Occipital lobe (tissue), 2 donors: ENCODE results near the gene PCNP. TPM values are rescaled to one million over a fixed set of nuclear protein-coding genes. Genes with fewer than 3 reads are reported as not detected.
A peak's percentile ranks its signal among the peaks of the same experiment; 100 is the strongest.
"Not testable (repeated sequence)": the region's sequence is repeated elsewhere in the genome, so short reads cannot be mapped to it uniquely, and the experiment has no call there.

ENCODE experiments used
- DNase-seq: peaks from one replicate; lab custom pipeline; 2025; lab: John Stamatoyannopoulos, UW
- total RNA-seq: library from RNA; depleted of rRNA; stranded (reverse); fragments of >200 nt; gene quantifications from one replicate; pipeline ENCODE4 v1.2.3, GENCODE V29; 2014

The PCNP gene
- 130 TPM for total RNA-seq

- peak; percentile 98 for DNase-seq
Observed at GRCh38 chr3:101573449-101574387, at the start of gene PCNP. Gene PCNP (plus strand): TSS chr3:101574180. CDS start chr3:101574216, 36 bp downstream.

- no peak for DNase-seq
Observed at GRCh38 chr3:101527441-101527840, 46.5 kb upstream of the PCNP start.

- DNase-seq: no peak
Observed at GRCh38 chr3:101527906-101528305, 46.1 kb upstream of the PCNP start.

- no peak for DNase-seq
Observed at GRCh38 chr3:101529816-101530685, 43.9 kb upstream of the PCNP start.

GRCh38 chr3:101530686-101531047, 43.3 kb upstream of the PCNP start:
- DNase-seq: no peak

GRCh38 chr3:101531473-101532086, 42.4 kb upstream of the PCNP start:
- DNase-seq: no peak

GRCh38 chr3:101532783-101533602, 41.0 kb upstream of the PCNP start:
- DNase-seq: no peak

GRCh38 chr3:101533603-101533968, 40.4 kb upstream of the PCNP start:
- no peak for DNase-seq

GRCh38 chr3:101535221-101535620, 38.8 kb upstream of the PCNP start:
- DNase-seq: no peak

GRCh38 chr3:101536266-101536665, 37.7 kb upstream of the PCNP start:
- no peak for DNase-seq

GRCh38 chr3:101536955-101537354, 37.0 kb upstream of the PCNP start:
- DNase-seq: not testable (repeated sequence)

- no peak for DNase-seq
Observed at GRCh38 chr3:101542957-101543356, 31.0 kb upstream of the PCNP start.

- no peak for DNase-seq
Observed at GRCh38 chr3:101544161-101544850, 29.7 kb upstream of the PCNP start.

GRCh38 chr3:101548527-101549105, 25.4 kb upstream of the PCNP start:
- no peak for DNase-seq

GRCh38 chr3:101549473-101549872, 24.5 kb upstream of the PCNP start:
- DNase-seq: no peak

GRCh38 chr3:101551359-101552081, 22.5 kb upstream of the PCNP start:
- not testable (repeated sequence) for DNase-seq

- not testable (repeated sequence) for DNase-seq
Observed at GRCh38 chr3:101553381-101553780, 20.6 kb upstream of the PCNP start.

- no peak for DNase-seq
Observed at GRCh38 chr3:101556064-101556463, 17.9 kb upstream of the PCNP start.

- DNase-seq: peak; percentile 86
Observed at GRCh38 chr3:101561630-101562328, 12.2 kb upstream of the PCNP start, which contains the start of gene TRMT10C. Gene TRMT10C (plus strand): TSS chr3:101561868. CDS start chr3:101564782, 2,914 bp downstream.
